ENCODE data around the gene POLE.

- TF ChIP-seq EP300 (IDR thresholded peaks at IDR 0.05): no peak
- no peak for TF ChIP-seq CTCF (IDR thresholded peaks at IDR 0.05)
- no peak for TF ChIP-seq POLR2A (IDR thresholded peaks at IDR 0.05)
These were observed 109.0 kb downstream of the POLE start for GRCh38 chr12:132578118-132578517.
